ENCODE results near the gene COL5A2. TPM values are rescaled to one million over a fixed set of nuclear protein-coding genes. Genes with fewer than 3 reads are reported as not detected.
A peak's percentile ranks its signal among the peaks of the same experiment; 100 is the strongest.

The COL5A2 gene
- total RNA-seq, 2 donors from 2014 or later = 8.2 to 17.6 TPM

DNA sequence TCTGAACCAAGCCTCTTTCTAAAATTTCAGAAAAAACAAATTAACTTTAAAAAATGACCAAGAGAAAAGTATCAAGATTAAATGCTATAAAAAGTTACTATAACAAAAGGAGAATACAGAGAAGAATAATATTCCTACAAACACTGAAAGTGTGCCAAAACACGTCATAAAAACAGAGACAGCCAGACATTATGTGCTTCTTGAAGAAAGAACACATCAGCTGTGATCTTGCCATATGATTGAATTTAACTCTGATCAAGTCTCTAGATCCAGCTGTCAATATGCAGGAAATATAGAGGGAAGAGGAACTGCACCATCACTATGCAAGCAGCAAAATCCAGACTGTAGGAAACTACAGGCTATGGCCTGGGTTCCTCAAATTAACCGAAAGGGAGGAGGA lies 33.7 kb upstream of the COL5A2 start:
- H3K4me1 ChIP-seq (replicated peaks) = no peaks in the 10 kb centered on the region
- WGBS = 56% methylated on average over 2 of the region's 2 CpGs
- DNase-seq (ENCODE audit: low spot score) = no peak
- no peak overlapping the region for H3K4me3 ChIP-seq
- intact Hi-C loops (cut with DNase I) = no loop called here
- H3K27me3 ChIP-seq (replicated peaks; ENCODE audit: insufficient read depth) = no peaks in the 10 kb centered on the region
- H3K9me3 ChIP-seq = no peaks in the 10 kb centered on the region
- H3K27ac ChIP-seq = no peak overlapping the region
- no peaks in the 10 kb centered on the region for H3K36me3 ChIP-seq
- TF ChIP-seq CTCF (IDR thresholded peaks at IDR 0.05) (no peak), POLR2A (IDR thresholded peaks at IDR 0.05) (no peak), POLR2AphosphoS5 (IDR thresholded peaks at IDR 0.05) (no peak)

DNA sequence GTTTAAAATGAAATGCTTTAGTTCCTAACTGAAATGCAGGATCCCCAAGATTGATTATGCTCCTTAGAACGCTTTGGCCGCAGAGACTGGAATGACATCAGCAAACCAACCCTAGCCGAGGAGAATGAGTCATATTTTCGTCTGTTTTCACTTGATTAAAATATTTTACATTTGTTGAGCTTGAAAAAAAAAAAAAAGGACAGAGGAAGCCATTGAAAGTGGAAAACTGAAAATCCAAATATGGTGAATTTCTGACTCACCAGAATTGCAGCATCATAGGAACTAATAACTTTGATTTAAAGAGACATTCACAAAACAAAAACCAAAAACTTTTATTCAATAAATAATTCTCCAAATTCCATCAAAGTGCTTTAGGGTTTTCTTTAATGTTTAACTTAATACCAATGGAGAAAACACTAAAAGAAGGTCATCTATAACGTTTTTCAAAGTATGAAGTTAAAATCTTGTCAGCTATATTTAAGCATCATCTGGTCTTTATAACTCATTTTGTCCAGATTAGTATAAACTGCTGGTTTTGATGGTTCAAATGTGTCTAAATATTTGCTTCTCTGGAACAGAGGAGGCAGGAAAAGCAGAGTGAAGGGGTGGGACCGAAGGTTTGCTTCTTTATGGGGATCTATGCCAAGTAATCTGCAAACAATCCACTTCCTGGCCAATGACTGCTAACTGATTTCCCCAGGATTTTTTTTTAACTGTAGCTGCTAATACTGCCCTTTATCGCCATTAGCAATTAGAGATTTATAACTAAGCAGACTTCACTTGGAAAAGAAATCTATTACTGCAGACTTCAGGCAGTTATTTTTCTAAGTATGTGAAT lies 30.9 kb upstream of the COL5A2 start:
- WGBS = 23% methylated on average over 7 of the region's 7 CpGs
- TF ChIP-seq POLR2AphosphoS5 (IDR thresholded peaks at IDR 0.05) (no peak), CTCF (IDR thresholded peaks at IDR 0.05) (no peak), POLR2A (IDR thresholded peaks at IDR 0.05) (no peak)
- intact Hi-C loops (cut with DNase I) = no loop called here

GRCh38 chr2:189208254-189208653 lies 28.7 kb upstream of the COL5A2 start:
- no peak overlapping the region for H3K4me3 ChIP-seq
- H3K9me3 ChIP-seq = no peaks in the 10 kb centered on the region
- DNase-seq (ENCODE audit: low spot score) = no peak
- WGBS = 76% methylated on average over 1 of the region's 1 CpG
- intact Hi-C loops (cut with DNase I) = no loop called here
- no peak overlapping the region for H3K27ac ChIP-seq
- H3K36me3 ChIP-seq = no peaks in the 10 kb centered on the region
- no peak for TF ChIP-seq CTCF (IDR thresholded peaks at IDR 0.05)
- TF ChIP-seq POLR2A (IDR thresholded peaks at IDR 0.05) = no peak
- no peak for TF ChIP-seq POLR2AphosphoS5 (IDR thresholded peaks at IDR 0.05)
- H3K27me3 ChIP-seq (replicated peaks; ENCODE audit: insufficient read depth) = no peaks in the 10 kb centered on the region
- H3K4me1 ChIP-seq (replicated peaks) = no peaks in the 10 kb centered on the region

More for the DNA sequence above, 30.9 kb upstream of the COL5A2 start:
- Histone ChIP-seq H3K4me1 (replicated peaks) (no peaks in the 10 kb centered on the region), H3K36me3 (no peaks in the 10 kb centered on the region), H3K27ac (peak overlapping the region; percentile 16 to 46), H3K9me3 (no peaks in the 10 kb centered on the region), H3K27me3 (replicated peaks; ENCODE audit: insufficient read depth) (no peaks in the 10 kb centered on the region), H3K4me3 (no peak overlapping the region)
- DNase-seq (ENCODE audit: low spot score) = no peak

DNA sequence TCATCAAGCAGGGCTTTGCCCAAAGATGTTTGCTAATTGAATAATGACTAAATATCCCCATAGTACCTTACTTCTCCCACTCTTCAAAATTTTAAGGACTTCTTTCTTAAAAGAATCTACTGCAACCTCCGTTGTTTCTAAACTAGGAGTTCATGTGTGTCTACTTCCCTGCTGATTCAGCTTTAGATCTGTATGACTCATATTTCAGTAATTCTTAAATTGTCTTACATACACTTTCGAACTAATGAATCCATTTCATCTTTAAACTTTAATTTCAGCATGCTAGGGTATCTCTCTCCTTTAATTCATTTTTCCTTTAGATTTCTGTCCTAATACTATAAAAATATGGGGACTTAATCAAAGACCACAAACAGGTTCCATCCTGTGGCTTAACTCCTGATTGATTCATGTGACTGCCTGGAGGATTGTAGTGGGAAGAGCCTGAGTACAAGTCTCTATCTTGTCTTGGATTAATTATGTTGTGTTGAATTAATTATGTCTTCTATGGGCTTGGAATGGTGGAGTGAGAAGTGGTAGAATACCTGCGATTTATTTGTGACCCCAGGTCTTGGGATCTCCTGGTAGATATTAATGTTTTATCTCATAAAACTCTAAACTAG lies 24.9 kb upstream of the COL5A2 start:
- Histone ChIP-seq H3K9me3 (no peaks in the 10 kb centered on the region), H3K27me3 (replicated peaks; ENCODE audit: insufficient read depth) (no peaks in the 10 kb centered on the region), H3K4me3 (no peak overlapping the region), H3K36me3 (no peaks in the 10 kb centered on the region), H3K27ac (no peak overlapping the region), H3K4me1 (replicated peaks) (no peaks in the 10 kb centered on the region)
- intact Hi-C loops (cut with DNase I) = no loop called here
- DNase-seq (ENCODE audit: low spot score) = no peak
- TF ChIP-seq POLR2A (IDR thresholded peaks at IDR 0.05) = no peak
- TF ChIP-seq CTCF (IDR thresholded peaks at IDR 0.05) = no peak
- no peak for TF ChIP-seq POLR2AphosphoS5 (IDR thresholded peaks at IDR 0.05)
- 76% methylated on average over 3 of the region's 3 CpGs for WGBS
